Nephron progenitor cell (in vitro differentiated cells): ENCODE measurements around the gene LURAP1L.

Source experiments
- DNase-seq: peaks from one replicate; pipeline ENCODE4 v3.0.0; 2021
- H3K27ac Mint-ChIP-seq: 2 replicates; pipeline ENCODE4 v1.8.0; 2021; ENCODE audit warnings: mild to moderate bottlenecking, moderate library complexity, mixed read lengths
- H3K27me3 Mint-ChIP-seq: 2 replicates; pipeline ENCODE4 v1.8.0; 2021; ENCODE audit warnings: mild to moderate bottlenecking, low read depth, mixed read lengths; ENCODE audit not compliant: poor library complexity
- H3K36me3 Mint-ChIP-seq: 2 replicates; pipeline ENCODE4 v1.8.0; 2021; ENCODE audit warnings: low read depth, mixed read lengths
- H3K4me1 Mint-ChIP-seq: 2 replicates; pipeline ENCODE4 v1.8.0; 2021; ENCODE audit warnings: mixed read lengths
- H3K4me3 Mint-ChIP-seq: 2 replicates; pipeline ENCODE4 v1.8.0; 2021; ENCODE audit warnings: mild to moderate bottlenecking, moderate library complexity, mixed read lengths
- H3K9me3 Mint-ChIP-seq: 2 replicates; pipeline ENCODE4 v1.8.0; 2021; ENCODE audit warnings: mild to moderate bottlenecking, moderate library complexity, mixed read lengths
- CTCF ChIP-seq: fragments of 200-600 bp; sonication (generic); IDR thresholded peaks from 2 replicates; pipeline ENCODE4 v1.5.0; 2021; ENCODE audit warnings: antibody characterized with exemption

Gene LURAP1L

GRCh38 chr9:12770261-12770660 is 4.6 kb upstream of the LURAP1L start:
- H3K4me3 Mint-ChIP-seq: no peak overlapping the region
- DNase-seq: no peak

GRCh38 chr9:12771891-12772290 is 2.9 kb upstream of the LURAP1L start:
- Mint-ChIP-seq H3K27ac (no peak overlapping the region), H3K27me3 (peaks cover 10% of the 10 kb centered on the region), H3K36me3 (no peaks in the 10 kb centered on the region), H3K9me3 (no peaks in the 10 kb centered on the region), H3K4me1 (peaks cover 14% of the 10 kb centered on the region), H3K4me3 (no peak overlapping the region)
- no peak for DNase-seq
- no peak for TF ChIP-seq CTCF

More at GRCh38 chr9:12770261-12770660, 4.6 kb upstream of the LURAP1L start:
- no peak for TF ChIP-seq CTCF
- Mint-ChIP-seq H3K27ac (no peak overlapping the region), H3K4me1 (peaks cover 7% of the 10 kb centered on the region), H3K9me3 (no peaks in the 10 kb centered on the region), H3K36me3 (no peaks in the 10 kb centered on the region), H3K27me3 (peaks cover 8% of the 10 kb centered on the region)

- Mint-ChIP-seq H3K4me1 (peaks cover 18% of the 10 kb centered on the region), H3K9me3 (no peaks in the 10 kb centered on the region), H3K4me3 (no peak overlapping the region), H3K27ac (no peak overlapping the region), H3K36me3 (no peaks in the 10 kb centered on the region), H3K27me3 (peaks cover 10% of the 10 kb centered on the region)
- TF ChIP-seq CTCF: no peak
- no peak for DNase-seq
Measured at GRCh38 chr9:12773562-12773961, 1.3 kb upstream of the LURAP1L start.

- H3K27me3 Mint-ChIP-seq: peaks cover 10% of the 10 kb centered on the region
- peak overlapping the region; percentile 99 for H3K4me3 Mint-ChIP-seq
- peak overlapping the region; percentile 91 for H3K27ac Mint-ChIP-seq
- H3K36me3 Mint-ChIP-seq: no peaks in the 10 kb centered on the region
- peak; percentile 72 for DNase-seq
- no peaks in the 10 kb centered on the region for H3K9me3 Mint-ChIP-seq
- TF ChIP-seq CTCF: peak; percentile 39
- peaks cover 18% of the 10 kb centered on the region for H3K4me1 Mint-ChIP-seq
Measured at GRCh38 chr9:12775679-12776512, 1.1 kb downstream of the LURAP1L start.

- H3K4me1 Mint-ChIP-seq: peaks cover 18% of the 10 kb centered on the region
- TF ChIP-seq CTCF: no peak
- DNase-seq: peak; percentile 76
- H3K4me3 Mint-ChIP-seq: peak overlapping the region; percentile 99
- peaks cover 5% of the 10 kb centered on the region for H3K36me3 Mint-ChIP-seq
- peaks cover 4% of the 10 kb centered on the region for H3K9me3 Mint-ChIP-seq
- peaks cover 10% of the 10 kb centered on the region for H3K27me3 Mint-ChIP-seq
- peak overlapping the region; percentile 53 for H3K27ac Mint-ChIP-seq
Measured at GRCh38 chr9:12776513-12777055, 1.8 kb downstream of the LURAP1L start.
